ENCODE measurements around the gene MYO10.
A peak's percentile ranks its signal among the peaks of the same experiment; 100 is the strongest.

Gene MYO10

GRCh38 chr5:16903480-16904300, 32.4 kb downstream of the MYO10 start:
- peaks cover 10% of the 10 kb centered on the region for H3K9me3 Mint-ChIP-seq
- H3K4me1 Mint-ChIP-seq, result peaks cover 72% of the 10 kb centered on the region

GRCh38 chr5:16902846-16903245, 33.2 kb downstream of the MYO10 start:
- DNase-seq, result no peak

More at GRCh38 chr5:16903480-16904300, 32.4 kb downstream of the MYO10 start:
- TF ChIP-seq CTCF (IDR thresholded peaks at IDR 0.05), result no peak
- Mint-ChIP-seq H3K36me3 (ENCODE audit: low read depth) (peaks cover 33% of the 10 kb centered on the region), H3K27me3 (ENCODE audit: low read depth, poor library complexity) (no peaks in the 10 kb centered on the region), H3K27ac (no peak overlapping the region), H3K4me3 (no peak overlapping the region)
- no peak for DNase-seq

GRCh38 chr5:16901021-16901644, 35.0 kb downstream of the MYO10 start:
- DNase-seq, result no peak
- Mint-ChIP-seq H3K27me3 (ENCODE audit: low read depth, poor library complexity) (no peaks in the 10 kb centered on the region), H3K27ac (peak overlapping the region; percentile 74), H3K4me1 (peaks cover 79% of the 10 kb centered on the region), H3K9me3 (peaks cover 4% of the 10 kb centered on the region), H3K36me3 (ENCODE audit: low read depth) (peaks cover 20% of the 10 kb centered on the region), H3K4me3 (peak overlapping the region; percentile 66)
- TF ChIP-seq CTCF (IDR thresholded peaks at IDR 0.05), result no peak

More at GRCh38 chr5:16902846-16903245, 33.2 kb downstream of the MYO10 start:
- H3K27ac Mint-ChIP-seq, result peak overlapping the region; percentile 59
- H3K36me3 Mint-ChIP-seq (ENCODE audit: low read depth), result peaks cover 31% of the 10 kb centered on the region
- TF ChIP-seq CTCF (IDR thresholded peaks at IDR 0.05), result no peak
- H3K4me1 Mint-ChIP-seq, result peaks cover 75% of the 10 kb centered on the region
- no peak overlapping the region for H3K4me3 Mint-ChIP-seq
- H3K27me3 Mint-ChIP-seq (ENCODE audit: low read depth, poor library complexity), result no peaks in the 10 kb centered on the region
- peaks cover 8% of the 10 kb centered on the region for H3K9me3 Mint-ChIP-seq

GRCh38 chr5:16899171-16899570, 36.9 kb downstream of the MYO10 start:
- H3K4me1 Mint-ChIP-seq, result peaks cover 86% of the 10 kb centered on the region
- DNase-seq, result no peak
- H3K4me3 Mint-ChIP-seq, result no peak overlapping the region

GRCh38 chr5:16897800-16898199, 38.3 kb downstream of the MYO10 start:
- no peak for TF ChIP-seq CTCF (IDR thresholded peaks at IDR 0.05)
- no peaks in the 10 kb centered on the region for H3K27me3 Mint-ChIP-seq (ENCODE audit: low read depth, poor library complexity)
- H3K4me1 Mint-ChIP-seq, result peaks cover 86% of the 10 kb centered on the region
- no peaks in the 10 kb centered on the region for H3K36me3 Mint-ChIP-seq (ENCODE audit: low read depth)
- H3K27ac Mint-ChIP-seq, result peak overlapping the region; percentile 92
- no peak for DNase-seq
- peak overlapping the region; percentile 49 for H3K4me3 Mint-ChIP-seq
- H3K9me3 Mint-ChIP-seq, result no peaks in the 10 kb centered on the region

More at GRCh38 chr5:16899171-16899570, 36.9 kb downstream of the MYO10 start:
- no peaks in the 10 kb centered on the region for H3K9me3 Mint-ChIP-seq
- peak overlapping the region; percentile 67 for H3K27ac Mint-ChIP-seq
- peaks cover 8% of the 10 kb centered on the region for H3K36me3 Mint-ChIP-seq (ENCODE audit: low read depth)
- no peak for TF ChIP-seq CTCF (IDR thresholded peaks at IDR 0.05)
- no peaks in the 10 kb centered on the region for H3K27me3 Mint-ChIP-seq (ENCODE audit: low read depth, poor library complexity)
